ENCODE results near the gene AUTS2. TPM values are rescaled to one million over a fixed set of nuclear protein-coding genes. Genes with fewer than 3 reads are reported as not detected.

The AUTS2 gene
- total RNA-seq, 1 experiment from 2014 or later = 42.1 TPM

DNA sequence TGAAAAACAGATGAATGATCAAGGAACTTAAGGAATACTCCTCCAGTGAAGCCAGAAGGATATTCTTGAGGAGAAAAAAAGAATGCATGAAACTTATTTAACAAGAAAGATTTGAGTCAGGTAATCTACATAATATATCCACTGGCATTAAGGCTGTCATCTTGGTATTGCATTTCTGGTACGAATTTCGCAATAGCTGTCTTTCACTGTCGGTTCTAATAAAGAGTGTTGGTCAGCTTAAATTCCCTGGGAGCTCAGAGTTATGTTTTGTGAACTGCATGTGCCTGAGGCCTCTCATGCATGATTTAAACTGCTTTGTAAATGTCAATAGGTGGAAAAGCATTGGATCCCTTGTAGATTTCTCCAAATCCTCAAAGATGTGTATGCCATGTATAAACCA is 968.4 kb downstream of the AUTS2 start:
- Histone ChIP-seq H3K27ac (ENCODE audit: low read depth, low read length, poor library complexity, severe bottlenecking) (no peak overlapping the region), H3K9me3 (ENCODE audit: low read depth, low read length, poor library complexity, severe bottlenecking) (no peaks in the 10 kb centered on the region), H3K4me3 (ENCODE audit: low read depth, low read length, poor library complexity, severe bottlenecking) (no peak overlapping the region), H3K27me3 (replicated peaks; ENCODE audit: insufficient read depth, low read depth, low read length, poor library complexity) (peaks cover 9% of the 10 kb centered on the region), H3K4me1 (ENCODE audit: insufficient read depth, low read length, poor library complexity, severe bottlenecking) (no peaks in the 10 kb centered on the region), H3K36me3 (ENCODE audit: insufficient read depth, low read length, poor library complexity, severe bottlenecking) (no peaks in the 10 kb centered on the region)
- DNase-seq (ENCODE audit: low spot score) = no peak
- POLR2A ChIA-PET (ENCODE audit: low non-redundant PET) = no interaction called here
- CTCF ChIA-PET = no interaction called here
- no TSS peak for BruUV-seq (replicated peaks)
- TF ChIP-seq CTCF (conservative IDR thresholded peaks at IDR 0.05; ENCODE audit: low read depth, low read length) = no peak
- TF ChIP-seq EZH2 (IDR thresholded peaks at IDR 0.05; ENCODE audit: borderline replicate concordance, low read depth, low read length, poor library complexity, severe bottlenecking) = no peak
- intact Hi-C loops (cut with micrococcal nuclease; ENCODE audit: unreplicated experiment) = no loop called here

- POLR2A ChIA-PET (ENCODE audit: low non-redundant PET) = no interaction called here
- CTCF ChIA-PET = no interaction called here
- intact Hi-C loops (cut with micrococcal nuclease; ENCODE audit: unreplicated experiment) = no loop called here
Measured at GRCh38 chr7:70568674-70569334, 970.5 kb downstream of the AUTS2 start.

GRCh38 chr7:70569335-70569819 is 971.1 kb downstream of the AUTS2 start:
- intact Hi-C loops (cut with micrococcal nuclease; ENCODE audit: unreplicated experiment) = no loop called here
- peaks cover 9% of the 10 kb centered on the region for H3K27me3 ChIP-seq (replicated peaks; ENCODE audit: insufficient read depth, low read depth, low read length, poor library complexity)
- CTCF ChIA-PET = no interaction called here
- H3K27ac ChIP-seq (ENCODE audit: low read depth, low read length, poor library complexity, severe bottlenecking) = no peak overlapping the region
- no peak for DNase-seq (ENCODE audit: low spot score)
- no peaks in the 10 kb centered on the region for H3K9me3 ChIP-seq (ENCODE audit: low read depth, low read length, poor library complexity, severe bottlenecking)
- H3K4me1 ChIP-seq (ENCODE audit: insufficient read depth, low read length, poor library complexity, severe bottlenecking) = peaks cover 10% of the 10 kb centered on the region
- BruUV-seq (replicated peaks) = no TSS peak
- POLR2A ChIA-PET (ENCODE audit: low non-redundant PET) = no interaction called here
- TF ChIP-seq CTCF (conservative IDR thresholded peaks at IDR 0.05; ENCODE audit: low read depth, low read length) (no peak), EZH2 (IDR thresholded peaks at IDR 0.05; ENCODE audit: borderline replicate concordance, low read depth, low read length, poor library complexity, severe bottlenecking) (no peak)
- H3K4me3 ChIP-seq (ENCODE audit: low read depth, low read length, poor library complexity, severe bottlenecking) = no peak overlapping the region
- no peaks in the 10 kb centered on the region for H3K36me3 ChIP-seq (ENCODE audit: insufficient read depth, low read length, poor library complexity, severe bottlenecking)

More at GRCh38 chr7:70568674-70569334, 970.5 kb downstream of the AUTS2 start:
- Histone ChIP-seq H3K36me3 (ENCODE audit: insufficient read depth, low read length, poor library complexity, severe bottlenecking) (no peaks in the 10 kb centered on the region), H3K4me3 (ENCODE audit: low read depth, low read length, poor library complexity, severe bottlenecking) (no peak overlapping the region), H3K9me3 (ENCODE audit: low read depth, low read length, poor library complexity, severe bottlenecking) (no peaks in the 10 kb centered on the region), H3K27me3 (replicated peaks; ENCODE audit: insufficient read depth, low read depth, low read length, poor library complexity) (peaks cover 9% of the 10 kb centered on the region), H3K27ac (ENCODE audit: low read depth, low read length, poor library complexity, severe bottlenecking) (no peak overlapping the region), H3K4me1 (ENCODE audit: insufficient read depth, low read length, poor library complexity, severe bottlenecking) (peaks cover 6% of the 10 kb centered on the region)
- no peak for DNase-seq (ENCODE audit: low spot score)
- no TSS peak for BruUV-seq (replicated peaks)
- no peak for TF ChIP-seq EZH2 (IDR thresholded peaks at IDR 0.05; ENCODE audit: borderline replicate concordance, low read depth, low read length, poor library complexity, severe bottlenecking)
- no peak for TF ChIP-seq CTCF (conservative IDR thresholded peaks at IDR 0.05; ENCODE audit: low read depth, low read length)

Measured in A673 (cell line).